HepG2 (cell line): ENCODE measurements around the gene ZNF91. TPM values are rescaled to one million over a fixed set of nuclear protein-coding genes. Genes with fewer than 3 reads are reported as not detected.

ENCODE experiments used
- CHCHD3 ChIP-seq: sonication (generic); formaldehyde crosslinking; IDR thresholded peaks from 2 replicates; pipeline ENCODE4 v1.8.0; 2022; ENCODE audit warnings: mild to moderate bottlenecking, missing genetic modification reagents, moderate library complexity
- DR1 ChIP-seq: sonication (generic); formaldehyde crosslinking; IDR thresholded peaks from 2 replicates; pipeline ENCODE4 v1.8.0; 2021; ENCODE audit warnings: mild to moderate bottlenecking, missing genetic modification reagents, inconsistent platforms
- DRAP1 ChIP-seq: IDR thresholded peaks from 2 replicates; pipeline ENCODE4 v1.6.1; 2016; ENCODE audit warnings: missing genetic modification reagents, missing compliant biosample characterization
- FOXP4 ChIP-seq: sonication (generic); formaldehyde crosslinking; IDR thresholded peaks from 2 replicates; pipeline ENCODE4 v1.4.0; 2020; ENCODE audit warnings: missing genetic modification reagents
- KDM3A ChIP-seq: IDR thresholded peaks from 2 replicates; pipeline ENCODE4 v1.6.1; 2018; ENCODE audit warnings: low read depth, missing compliant biosample characterization
- MTERF4 ChIP-seq: sonication (generic); formaldehyde crosslinking; IDR thresholded peaks from 2 replicates; pipeline ENCODE4 v1.8.0; 2023; ENCODE audit warnings: mild to moderate bottlenecking, missing genetic modification reagents
- MXD1 ChIP-seq: sonication (generic); formaldehyde crosslinking; IDR thresholded peaks from 2 replicates; pipeline ENCODE4 v1.4.0; 2020; ENCODE audit warnings: mild to moderate bottlenecking, missing genetic modification reagents
- PHF5A ChIP-seq: IDR thresholded peaks from one replicate; pipeline ENCODE4 v1.6.1; 2018; ENCODE audit warnings: low read depth, missing genetic modification reagents; ENCODE audit not compliant: unreplicated experiment
- SP1 ChIP-seq, 2 experiments: fragments of 450-650 bp in 1 of 2; sonication (generic) in 1 of 2; formaldehyde crosslinking in 1 of 2; IDR thresholded peaks; 2 replicates each; pipeline versions ENCODE4 v1.4.0 to v1.6.1; 2016 to 2020; ENCODE audit warnings: missing genetic modification reagents in 1 of 2
- TBX2 ChIP-seq: sonication (generic); formaldehyde crosslinking; IDR thresholded peaks from 2 replicates; pipeline ENCODE4 v1.5.0; 2020; ENCODE audit warnings: missing genetic modification reagents, mild to moderate bottlenecking, borderline replicate concordance
- THAP8 ChIP-seq: sonication (generic); formaldehyde crosslinking; IDR thresholded peaks from 2 replicates; pipeline ENCODE4 v1.5.1; 2020; ENCODE audit warnings: missing genetic modification reagents, mild to moderate bottlenecking, borderline replicate concordance
- YY1 ChIP-seq: IDR thresholded peaks from 2 replicates; pipeline ENCODE4 v1.6.1; 2011; ENCODE audit warnings: low read length, low read depth, moderate library complexity, mild to moderate bottlenecking; ENCODE audit not compliant: insufficient read depth, insufficient replicate concordance
- ZGPAT ChIP-seq: IDR thresholded peaks from 2 replicates; pipeline ENCODE4 v1.6.1; 2016; ENCODE audit warnings: mild to moderate bottlenecking
- ZNF282 ChIP-seq: fragments of 450-650 bp; IDR thresholded peaks from 2 replicates; pipeline ENCODE4 v1.6.1; 2018; ENCODE audit not compliant: partially characterized antibody
- ZNF44 ChIP-seq: sonication (generic); formaldehyde crosslinking; IDR thresholded peaks from 2 replicates; pipeline ENCODE4 v1.5.1; 2020; ENCODE audit warnings: mild to moderate bottlenecking, missing genetic modification reagents
- ZNF567 ChIP-seq: sonication (generic); formaldehyde crosslinking; IDR thresholded peaks from 2 replicates; pipeline ENCODE4 v1.8.1; 2023; ENCODE audit warnings: mild to moderate bottlenecking, missing genetic modification reagents, borderline replicate concordance
- ZNF720 ChIP-seq: sonication (generic); formaldehyde crosslinking; IDR thresholded peaks from 2 replicates; pipeline ENCODE4 v1.4.0; 2020; ENCODE audit warnings: missing genetic modification reagents
- ZNF747 ChIP-seq: sonication (generic); formaldehyde crosslinking; IDR thresholded peaks from 2 replicates; pipeline ENCODE4 v1.8.1; 2023; ENCODE audit warnings: missing genetic modification reagents, mild to moderate bottlenecking, borderline replicate concordance
- ZNF788 ChIP-seq: sonication (generic); formaldehyde crosslinking; IDR thresholded peaks from 2 replicates; pipeline ENCODE4 v1.5.0; 2020; ENCODE audit warnings: mild to moderate bottlenecking, missing genetic modification reagents, borderline replicate concordance
- polyA plus RNA-seq, 8 experiments: library from polyadenylated mRNA; depleted of rRNA in 3 of 8; stranded (reverse) in 7 of 8; unstranded in 1 of 8; fragments of >200 nt; fragmentation: Illumina TruSeq in 4 of 8; extraction: Trizol in 4 of 8; gene quantifications; 2 replicates each; pipeline versions ENCODE4 v1.2.1 to v1.2.3, GENCODE V29; 2011 to 2016; ENCODE audit warnings: low read depth in 4 of 8, missing spikeins in 1 of 8, mixed read lengths in 1 of 8; ENCODE audit not compliant: insufficient read depth in 1 of 8
- total RNA-seq, 5 experiments: library from RNA; depleted of rRNA; stranded (reverse); fragments of >200 nt; fragmentation: Illumina TruSeq; extraction: Trizol; gene quantifications; 2 replicates each; pipeline ENCODE4 v1.2.3, GENCODE V29; 2016; ENCODE audit warnings: low read depth in 1 of 5

Gene ZNF91
- total and polyA plus RNA-seq, 2 of the 13 experiments (the other 11 are each of a cell fraction or from before 2014, with no cell fraction given) = 19.4 to 21.5 TPM

- TF ChIP-seq YY1 (peak; percentile 76), ZNF747 (CRISPR knock-in tag) (0 out of 2 replicates have a peak, but pooled peaks have one; percentile 30), MTERF4 (peak; percentile 79; the same call in 1 of the 2 replicates), DR1 (CRISPR knock-in tag) (peak; percentile 60; the same call in 1 of the 2 replicates), TBX2 (CRISPR knock-in tag) (peak; percentile 77), ZGPAT (CRISPR knock-in tag) (peak; percentile 54; the same call in 1 of the 2 replicates), MXD1 (CRISPR knock-in tag) (0 out of 2 replicates have a peak, but pooled peaks have one; percentile 71), THAP8 (no peak), CHCHD3 (CRISPR knock-in tag) (0 out of 2 replicates have a peak, but pooled peaks have one; percentile 36), ZNF567 (CRISPR knock-in tag) (no peak), FOXP4 (CRISPR knock-in tag) (0 out of 2 replicates have a peak, but pooled peaks have one; percentile 11), ZNF788 (CRISPR knock-in tag) (peak; percentile 80), SP1 (IDR thresholded peaks at IDR 0.05) (no peak), SP1 (CRISPR knock-in tag; IDR thresholded peaks at IDR 0.05) (peak; percentile 78), ZNF282 (no peak), DRAP1 (CRISPR knock-in tag) (peak; percentile 90), PHF5A (CRISPR knock-in tag) (no peak), ZNF720 (CRISPR knock-in tag) (no peak), ZNF44 (CRISPR knock-in tag) (no peak), KDM3A (CRISPR knock-in tag) (0 out of 2 replicates have a peak, but pooled peaks have one; percentile 63)
These were observed at the start of gene ZNF91 (continued) for GRCh38 chr19:23395041-23395721.
